Bronchial epithelial cell (primary cell): ENCODE measurements around the gene EIF2S3B. TPM values are rescaled to one million over a fixed set of nuclear protein-coding genes. Genes with fewer than 3 reads are reported as not detected.

Experiments used
- DNase-seq: peaks from one replicate; pipeline ENCODE4 v3.0.0-alpha.2; 2010; ENCODE audit warnings: low read depth
- FAIRE-seq: peaks from 2 replicates; lab custom pipeline; 2011; peaks lifted over from hg19 to GRCh38; lab: Jason Lieb, UNC
- H3K27me3 ChIP-seq: 2 replicates; pipeline ENCODE4 v1.5.1; 2011; ENCODE audit warnings: low read length; ENCODE audit not compliant: control insufficient read depth, insufficient read depth
- H3K36me3 ChIP-seq: 2 replicates; pipeline ENCODE4 v1.5.1; 2011; ENCODE audit warnings: low read length; ENCODE audit not compliant: control insufficient read depth, insufficient read depth
- H3K4me3 ChIP-seq: 2 replicates; pipeline ENCODE4 v1.5.1; 2011; ENCODE audit warnings: mild to moderate bottlenecking, low read depth, low read length, control low read depth
- total RNA-seq: library from RNA; depleted of rRNA; stranded (reverse); fragments of >200 nt; gene quantifications from 2 replicates; pipeline ENCODE4 v1.2.1, GENCODE V29; 2014
- TF ChIP-seq, protein P1 (sequence below): IDR thresholded peaks from 2 replicates; pipeline ENCODE4 v1.5.1; 2011; ENCODE audit warnings: mild to moderate bottlenecking, moderate library complexity, low read length, control low read depth, inconsistent platforms; ENCODE audit not compliant: insufficient read depth, severe bottlenecking

EIF2S3B gene
- total RNA-seq, 1 donor from 2014 or later: 0.79 TPM

DNA sequence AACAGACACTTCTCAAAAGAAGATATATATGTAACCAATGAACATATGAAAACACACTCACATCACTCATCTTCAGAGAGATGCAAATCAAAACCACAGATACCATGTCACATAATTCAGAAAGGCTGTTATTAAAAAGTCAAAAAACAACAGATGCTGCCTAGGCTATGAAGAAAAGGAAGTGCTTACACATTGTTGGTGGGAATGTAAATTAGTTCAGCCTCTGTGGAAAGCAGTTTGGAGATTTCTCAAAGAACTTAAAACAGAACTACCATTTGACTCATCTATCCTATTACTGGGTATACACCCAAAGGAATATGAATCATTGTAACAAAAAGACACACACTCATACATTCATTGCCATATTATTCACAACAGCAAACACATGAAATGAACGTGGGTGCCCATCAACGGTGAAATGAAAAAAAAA is 35.1 kb downstream of the EIF2S3B start:
- DNase-seq (peak; percentile 96), FAIRE-seq (no peak)
- no peaks in the 10 kb centered on the region for H3K27me3 ChIP-seq
- no peaks in the 10 kb centered on the region for H3K36me3 ChIP-seq
- no peak overlapping the region for H3K4me3 ChIP-seq
- TF ChIP-seq, protein P1, sequence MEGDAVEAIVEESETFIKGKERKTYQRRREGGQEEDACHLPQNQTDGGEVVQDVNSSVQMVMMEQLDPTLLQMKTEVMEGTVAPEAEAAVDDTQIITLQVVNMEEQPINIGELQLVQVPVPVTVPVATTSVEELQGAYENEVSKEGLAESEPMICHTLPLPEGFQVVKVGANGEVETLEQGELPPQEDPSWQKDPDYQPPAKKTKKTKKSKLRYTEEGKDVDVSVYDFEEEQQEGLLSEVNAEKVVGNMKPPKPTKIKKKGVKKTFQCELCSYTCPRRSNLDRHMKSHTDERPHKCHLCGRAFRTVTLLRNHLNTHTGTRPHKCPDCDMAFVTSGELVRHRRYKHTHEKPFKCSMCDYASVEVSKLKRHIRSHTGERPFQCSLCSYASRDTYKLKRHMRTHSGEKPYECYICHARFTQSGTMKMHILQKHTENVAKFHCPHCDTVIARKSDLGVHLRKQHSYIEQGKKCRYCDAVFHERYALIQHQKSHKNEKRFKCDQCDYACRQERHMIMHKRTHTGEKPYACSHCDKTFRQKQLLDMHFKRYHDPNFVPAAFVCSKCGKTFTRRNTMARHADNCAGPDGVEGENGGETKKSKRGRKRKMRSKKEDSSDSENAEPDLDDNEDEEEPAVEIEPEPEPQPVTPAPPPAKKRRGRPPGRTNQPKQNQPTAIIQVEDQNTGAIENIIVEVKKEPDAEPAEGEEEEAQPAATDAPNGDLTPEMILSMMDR: no peak

DNA sequence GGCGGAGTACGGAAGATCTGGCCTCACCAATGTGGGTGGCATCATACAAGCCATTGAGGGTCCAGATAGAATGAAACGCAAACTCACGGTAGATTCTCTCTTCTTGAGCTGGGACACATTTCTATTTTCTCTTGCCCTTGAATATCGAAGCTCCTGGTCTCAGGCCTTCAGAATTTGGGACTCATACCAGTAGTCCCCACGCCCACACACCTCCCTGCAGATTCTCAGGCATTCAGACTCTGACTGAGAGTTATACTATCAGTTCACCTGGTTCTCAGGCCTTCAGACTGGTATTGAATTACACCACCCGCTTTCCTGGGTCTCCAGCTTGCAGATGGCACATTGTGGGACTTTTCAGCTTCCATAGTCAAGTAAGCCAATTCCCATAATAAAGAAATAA is 37.8 kb downstream of the EIF2S3B start:
- Histone ChIP-seq H3K36me3 (no peaks in the 10 kb centered on the region), H3K4me3 (no peak overlapping the region), H3K27me3 (no peaks in the 10 kb centered on the region)
- TF ChIP-seq, protein P1: no peak
- no peak for DNase-seq
- no peak for FAIRE-seq

DNA sequence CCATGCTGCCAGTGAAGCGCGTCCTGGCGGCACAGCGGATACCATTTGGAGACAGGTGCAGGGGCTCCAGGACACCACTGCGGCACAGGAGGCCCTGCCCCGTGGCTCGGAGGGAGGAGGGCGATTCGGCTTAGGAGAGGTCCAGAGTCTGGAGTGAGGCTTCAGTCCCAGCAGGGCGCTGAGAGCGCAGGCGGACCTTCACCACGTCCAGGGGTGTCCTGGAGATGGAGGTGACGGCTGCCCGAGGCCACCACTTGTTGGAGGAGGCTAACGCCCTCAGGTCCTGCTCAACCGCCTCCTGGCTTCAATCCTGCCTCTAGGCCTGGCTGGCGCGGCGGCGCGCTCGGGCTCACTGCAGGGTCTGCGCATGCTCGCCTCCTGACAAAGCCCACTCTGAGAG is 45.7 kb downstream of the EIF2S3B start:
- Histone ChIP-seq H3K4me3 (no peak overlapping the region), H3K27me3 (no peaks in the 10 kb centered on the region), H3K36me3 (no peaks in the 10 kb centered on the region)
- TF ChIP-seq, protein P1: no peak
- DNase-seq (no peak), FAIRE-seq (no peak)

DNA sequence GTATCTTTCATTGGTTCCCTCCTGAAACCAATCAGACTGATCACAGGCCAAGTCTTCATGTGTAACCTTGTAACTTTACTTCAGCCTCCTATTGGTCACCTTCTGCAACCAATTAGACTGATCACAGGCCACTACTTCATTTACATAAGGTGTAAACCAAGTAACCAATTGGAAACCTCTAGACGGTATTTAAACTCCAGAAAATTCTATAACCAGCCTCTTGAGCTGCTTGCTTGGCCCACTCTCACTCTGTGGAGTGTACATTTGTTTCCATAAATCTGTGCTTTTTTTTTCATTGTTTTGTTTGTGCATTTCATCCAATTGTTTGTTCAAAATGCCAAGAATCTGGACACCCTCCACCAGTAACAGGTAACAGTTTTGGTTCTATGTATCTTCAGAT is 47.5 kb downstream of the EIF2S3B start:
- FAIRE-seq: no peak
- TF ChIP-seq, protein P1: no peak
- H3K4me3 ChIP-seq: no peak overlapping the region
- H3K36me3 ChIP-seq: no peaks in the 10 kb centered on the region
- no peaks in the 10 kb centered on the region for H3K27me3 ChIP-seq
- no peak for DNase-seq

DNA sequence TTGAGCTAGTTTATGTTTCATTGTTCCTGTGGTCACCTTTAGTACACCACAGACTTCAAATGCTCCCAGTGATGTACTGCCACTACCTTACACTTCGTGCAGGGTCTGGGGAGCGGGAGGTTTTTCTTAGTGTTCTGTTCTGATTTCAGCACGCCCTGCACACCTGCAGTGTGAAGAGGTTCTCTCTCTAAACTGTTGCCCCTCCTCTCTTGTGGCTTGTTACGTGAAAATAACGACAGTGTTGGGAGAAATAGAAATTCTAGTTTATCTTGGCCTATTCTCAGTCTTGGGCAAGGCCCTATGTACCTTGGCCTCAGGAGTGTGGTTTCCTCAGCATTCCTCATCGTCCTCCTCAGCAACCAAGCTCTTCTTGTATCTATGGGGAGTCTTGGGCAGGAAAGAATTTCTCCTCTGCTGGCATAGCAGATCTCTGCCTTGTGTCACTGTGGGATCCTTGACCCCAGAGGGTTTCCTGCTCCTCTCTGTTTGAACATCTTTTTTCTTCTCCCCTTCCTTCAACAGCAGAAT is 48.6 kb downstream of the EIF2S3B start:
- Histone ChIP-seq H3K4me3 (no peak overlapping the region), H3K27me3 (no peaks in the 10 kb centered on the region), H3K36me3 (no peaks in the 10 kb centered on the region)
- FAIRE-seq (no peak), DNase-seq (no peak)
- TF ChIP-seq, protein P1: no peak
